HFFc6 (cell line): ENCODE results near the gene KIRREL3. TPM values are rescaled to one million over a fixed set of nuclear protein-coding genes. Genes with fewer than 3 reads are reported as not detected.

Source experiments
- DNase-seq: peaks from one replicate; pipeline ENCODE4 v3.0.0-alpha.2; 2018
- H3K27ac Mint-ChIP-seq: 2 replicates; pipeline ENCODE4 v1.8.0; 2020; ENCODE audit warnings: mild to moderate bottlenecking, mixed read lengths
- H3K27me3 Mint-ChIP-seq: 2 replicates; pipeline ENCODE4 v1.8.0; 2021; ENCODE audit warnings: mild to moderate bottlenecking, moderate library complexity, mixed read lengths; ENCODE audit not compliant: insufficient read depth
- H3K36me3 Mint-ChIP-seq: 2 replicates; pipeline ENCODE4 v1.8.0; 2021; ENCODE audit warnings: low read depth, mixed read lengths
- H3K4me1 Mint-ChIP-seq: 2 replicates; pipeline ENCODE4 v1.8.0; 2020; ENCODE audit warnings: low read depth, mixed read lengths
- H3K4me3 Mint-ChIP-seq: 2 replicates; pipeline ENCODE4 v1.8.0; 2020; ENCODE audit warnings: mild to moderate bottlenecking, moderate library complexity, mixed read lengths
- H3K9me3 Mint-ChIP-seq: 2 replicates; pipeline ENCODE4 v1.8.0; 2020; ENCODE audit warnings: mild to moderate bottlenecking, mixed read lengths
- CTCF ChIP-seq: fragments of 200-600 bp; sonication (generic); IDR thresholded peaks from 2 replicates; pipeline ENCODE4 v1.5.0; 2021; ENCODE audit warnings: antibody characterized with exemption, mild to moderate bottlenecking
- total RNA-seq, 6 experiments: library from RNA; stranded (reverse); fragmentation: NEBNext Ultra II Directional; extraction: Animal tissue kit (Norgen Biotek cat#: 25700); gene quantifications; 2 replicates in 1 of 6; 3 replicates in 5 of 6; pipeline ENCODE4 v1.2.3, GENCODE V29; 2021

KIRREL3 gene
- total RNA-seq, 6 experiments from 2014 or later, result 22.2 to 38.2 (median 33.2) TPM

DNA sequence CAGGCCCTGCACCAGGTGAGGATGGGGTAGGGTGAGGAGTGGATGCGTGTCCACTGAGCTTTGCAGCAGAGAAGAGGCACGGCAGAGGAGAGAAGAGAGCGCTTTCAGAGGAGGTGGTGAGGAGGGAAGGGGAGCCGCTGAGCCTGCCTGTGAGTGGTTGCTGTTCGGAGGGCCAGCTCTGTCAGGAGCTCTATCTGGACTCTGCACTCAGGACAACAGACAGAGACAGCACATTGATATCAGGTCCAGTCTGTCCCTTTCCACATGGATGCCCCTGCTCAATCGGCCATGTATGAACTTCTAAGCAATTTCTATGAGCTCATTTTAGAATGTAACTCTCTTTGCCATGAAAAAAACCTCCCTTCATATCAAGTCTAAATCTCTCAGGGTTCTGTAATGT is 158.6 kb downstream of the KIRREL3 start:
- Mint-ChIP-seq H3K9me3 (no peaks in the 10 kb centered on the region), H3K27me3 (peaks cover 2% of the 10 kb centered on the region; the same call in 1 of the 2 replicates), H3K4me3 (no peak overlapping the region), H3K27ac (peak overlapping the region; percentile 93; the same call in 1 of the 2 replicates), H3K4me1 (peaks cover 54% of the 10 kb centered on the region), H3K36me3 (peaks cover 15% of the 10 kb centered on the region)
- TF ChIP-seq CTCF, result no peak
- DNase-seq, result no peak

GRCh38 chr11:126840975-126841374 is 159.6 kb downstream of the KIRREL3 start:
- H3K27me3 Mint-ChIP-seq, result peaks cover 2% of the 10 kb centered on the region; the same call in 1 of the 2 replicates
- no peak for DNase-seq
- H3K9me3 Mint-ChIP-seq, result no peaks in the 10 kb centered on the region
- H3K36me3 Mint-ChIP-seq, result peaks cover 19% of the 10 kb centered on the region
- peak overlapping the region; percentile 77 for H3K4me3 Mint-ChIP-seq
- peak overlapping the region; percentile 93 for H3K27ac Mint-ChIP-seq
- H3K4me1 Mint-ChIP-seq, result peaks cover 64% of the 10 kb centered on the region
- TF ChIP-seq CTCF, result no peak

DNA sequence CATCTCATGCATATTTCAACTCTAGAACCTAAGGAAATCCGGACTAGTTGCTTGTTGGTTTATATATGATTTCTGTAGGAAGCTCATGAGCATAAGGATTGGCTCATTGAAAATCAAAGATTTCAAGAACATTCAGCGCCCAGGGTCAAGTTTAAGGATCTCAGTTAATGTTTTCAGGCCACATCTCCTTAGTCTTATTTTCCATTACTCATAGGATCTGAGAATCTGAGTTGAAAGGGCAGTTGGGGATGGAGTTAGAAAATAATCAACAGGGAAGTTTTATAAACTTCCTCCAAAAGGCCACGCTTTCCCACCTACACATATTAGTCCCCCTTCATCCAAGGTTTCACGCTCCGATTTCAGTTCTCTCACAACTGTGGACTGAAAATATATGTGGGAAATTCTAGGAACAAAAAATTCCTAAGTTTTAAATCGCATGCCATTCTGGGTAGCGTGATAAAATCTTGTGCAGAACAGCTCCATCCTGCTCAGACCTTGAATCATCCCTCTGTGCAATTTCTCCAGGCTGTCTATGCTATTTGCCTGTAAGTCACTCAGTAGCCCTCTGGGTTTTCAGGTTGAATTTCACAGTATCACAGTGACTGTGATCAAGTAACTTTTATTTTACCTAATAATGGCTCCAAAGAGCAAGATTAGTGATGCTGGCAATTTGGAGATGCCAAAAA is 160.2 kb downstream of the KIRREL3 start:
- Mint-ChIP-seq H3K4me3 (peak overlapping the region; percentile 77), H3K27ac (peak overlapping the region; percentile 93), H3K27me3 (peaks cover 2% of the 10 kb centered on the region; the same call in 1 of the 2 replicates), H3K36me3 (peaks cover 26% of the 10 kb centered on the region), H3K4me1 (peaks cover 70% of the 10 kb centered on the region), H3K9me3 (no peaks in the 10 kb centered on the region)
- no peak for TF ChIP-seq CTCF
- DNase-seq, result peak; percentile 77

- Mint-ChIP-seq H3K27ac (peak overlapping the region; percentile 93), H3K36me3 (peaks cover 25% of the 10 kb centered on the region; the same call in 1 of the 2 replicates), H3K4me3 (no peak overlapping the region; the same call in 1 of the 2 replicates), H3K4me1 (peaks cover 79% of the 10 kb centered on the region), H3K27me3 (no peaks in the 10 kb centered on the region), H3K9me3 (no peaks in the 10 kb centered on the region)
- DNase-seq, result no peak
- no peak for TF ChIP-seq CTCF
These were observed 161.1 kb downstream of the KIRREL3 start for GRCh38 chr11:126839496-126839895.

GRCh38 chr11:126838779-126839178 is 161.8 kb downstream of the KIRREL3 start:
- no peak for DNase-seq
- Mint-ChIP-seq H3K27ac (peak overlapping the region; percentile 93; the same call in 1 of the 2 replicates), H3K27me3 (no peaks in the 10 kb centered on the region), H3K4me1 (peaks cover 86% of the 10 kb centered on the region), H3K9me3 (no peaks in the 10 kb centered on the region), H3K36me3 (peaks cover 25% of the 10 kb centered on the region; the same call in 1 of the 2 replicates), H3K4me3 (no peak overlapping the region)
- no peak for TF ChIP-seq CTCF
